ENCODE measurements around the gene GRID1.

DNA sequence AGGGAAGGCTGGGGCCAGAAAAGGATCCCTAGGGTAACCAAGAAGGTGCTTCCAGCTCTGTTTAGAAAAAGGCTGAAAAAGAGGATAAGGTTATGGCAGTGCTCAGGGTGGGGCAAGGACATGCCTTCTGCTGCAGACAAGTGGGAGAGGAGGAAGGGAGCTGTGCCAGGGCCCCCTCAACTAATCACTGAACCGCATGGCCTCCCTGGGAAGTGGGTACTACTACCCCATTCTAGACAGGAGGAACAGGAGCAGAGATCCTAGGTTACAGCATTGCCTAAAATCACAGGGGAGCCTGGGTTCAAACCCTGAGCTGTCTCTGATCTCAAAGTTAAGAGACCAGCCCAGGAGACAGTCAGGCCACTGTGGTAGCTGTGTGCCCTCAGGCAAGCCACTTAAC is 149.7 kb downstream of the GRID1 start:
- TF ChIP-seq SUZ12 (IDR thresholded peaks at IDR 0.05; ENCODE audit: extremely low read depth, insufficient read depth, insufficient read length) (no peak), ZNF274 (IDR thresholded peaks at IDR 0.05; ENCODE audit: low read depth, low read length) (no peak)
